Measurements from ENCODE around the gene FOXD2. TPM values are rescaled to one million over a fixed set of nuclear protein-coding genes. Genes with fewer than 3 reads are reported as not detected.
A peak's percentile ranks its signal among the peaks of the same experiment; 100 is the strongest.

The FOXD2 gene
- polyA plus RNA-seq, 2 of the 4 experiments (the other 2 are of a cell fraction), result 0.13 to 0.35 TPM

- TF ChIP-seq, protein P1, sequence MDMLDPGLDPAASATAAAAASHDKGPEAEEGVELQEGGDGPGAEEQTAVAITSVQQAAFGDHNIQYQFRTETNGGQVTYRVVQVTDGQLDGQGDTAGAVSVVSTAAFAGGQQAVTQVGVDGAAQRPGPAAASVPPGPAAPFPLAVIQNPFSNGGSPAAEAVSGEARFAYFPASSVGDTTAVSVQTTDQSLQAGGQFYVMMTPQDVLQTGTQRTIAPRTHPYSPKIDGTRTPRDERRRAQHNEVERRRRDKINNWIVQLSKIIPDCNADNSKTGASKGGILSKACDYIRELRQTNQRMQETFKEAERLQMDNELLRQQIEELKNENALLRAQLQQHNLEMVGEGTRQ (IDR thresholded peaks at IDR 0.05), result no peak
- TF ChIP-seq HDAC2 (IDR thresholded peaks at IDR 0.05) (no peak), NPAS2 (CRISPR knock-in tag; IDR thresholded peaks at IDR 0.05; ENCODE audit: borderline replicate concordance) (no peak), EHF (CRISPR knock-in tag; IDR thresholded peaks at IDR 0.05) (no peak), KDM1A (IDR thresholded peaks at IDR 0.05; ENCODE audit: low read depth) (no peak), RNF2 (IDR thresholded peaks at IDR 0.05; ENCODE audit: borderline replicate concordance, low read depth) (no peak), ZC3H11A (IDR thresholded peaks at IDR 0.05) (no peak), MYC (IDR thresholded peaks at IDR 0.05; ENCODE audit: borderline replicate concordance, low read length) (no peak), BHLHE40 (IDR thresholded peaks at IDR 0.05; ENCODE audit: low read depth, low read length) (no peak), ESRRA (IDR thresholded peaks at IDR 0.05; ENCODE audit: borderline replicate concordance, low read length) (no peak), HOXB13 (CRISPR knock-in tag; IDR thresholded peaks at IDR 0.05; ENCODE audit: low read depth) (no peak), MAZ (IDR thresholded peaks at IDR 0.05; ENCODE audit: borderline replicate concordance, low read depth, low read length) (no peak), POLR2A (IDR thresholded peaks at IDR 0.05; ENCODE audit: low read length) (no peak), HOXA7 (CRISPR knock-in tag; IDR thresholded peaks at IDR 0.05) (no peak), CTCF (IDR thresholded peaks at IDR 0.05) (no peak), CHD4 (IDR thresholded peaks at IDR 0.05; ENCODE audit: borderline replicate concordance) (no peak), PHF8 (IDR thresholded peaks at IDR 0.05; ENCODE audit: borderline replicate concordance, low read depth) (no peak), ZNF302 (CRISPR knock-in tag; IDR thresholded peaks at IDR 0.05) (no peak), EP300 (IDR thresholded peaks at IDR 0.05) (peak; percentile 21 to 41; a peak in 1 of 5 replicates), FOXS1 (CRISPR knock-in tag; IDR thresholded peaks at IDR 0.05) (no peak)
- TF ChIP-seq, protein P2, sequence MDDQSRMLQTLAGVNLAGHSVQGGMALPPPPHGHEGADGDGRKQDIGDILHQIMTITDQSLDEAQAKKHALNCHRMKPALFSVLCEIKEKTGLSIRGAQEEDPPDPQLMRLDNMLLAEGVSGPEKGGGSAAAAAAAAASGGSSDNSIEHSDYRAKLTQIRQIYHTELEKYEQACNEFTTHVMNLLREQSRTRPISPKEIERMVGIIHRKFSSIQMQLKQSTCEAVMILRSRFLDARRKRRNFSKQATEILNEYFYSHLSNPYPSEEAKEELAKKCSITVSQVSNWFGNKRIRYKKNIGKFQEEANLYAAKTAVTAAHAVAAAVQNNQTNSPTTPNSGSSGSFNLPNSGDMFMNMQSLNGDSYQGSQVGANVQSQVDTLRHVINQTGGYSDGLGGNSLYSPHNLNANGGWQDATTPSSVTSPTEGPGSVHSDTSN (IDR thresholded peaks at IDR 0.05), result 0 out of 2 replicates have a peak, but pooled peaks have one; percentile 23
- TF ChIP-seq, protein P3, sequence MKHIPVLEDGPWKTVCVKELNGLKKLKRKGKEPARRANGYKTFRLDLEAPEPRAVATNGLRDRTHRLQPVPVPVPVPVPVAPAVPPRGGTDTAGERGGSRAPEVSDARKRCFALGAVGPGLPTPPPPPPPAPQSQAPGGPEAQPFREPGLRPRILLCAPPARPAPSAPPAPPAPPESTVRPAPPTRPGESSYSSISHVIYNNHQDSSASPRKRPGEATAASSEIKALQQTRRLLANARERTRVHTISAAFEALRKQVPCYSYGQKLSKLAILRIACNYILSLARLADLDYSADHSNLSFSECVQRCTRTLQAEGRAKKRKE (CRISPR knock-in tag; IDR thresholded peaks at IDR 0.05; ENCODE audit: low read depth), result no peak
Observed at GRCh38 chr1:47478090-47478489, 40.2 kb downstream of the FOXD2 start (continued).

- FAIRE-seq (no peak), ATAC-seq (no peak), DNase-seq (ENCODE audit: low read depth in 1 of 2, low spot score in 1 of 2) (no peak)
- 75% methylated on average over 6 of the region's 6 CpGs for WGBS (ENCODE audit: missing lambda C conversion rate)
- H3K9me3 ChIP-seq, result no peaks in the 10 kb centered on the region
- ChIA-PET CTCF (interaction anchor here (0.6 to 1.2 kb wide), 2 partner anchors 73 to 286 kb away, joined by 3 read pairs; no protein-coding TSS in a partner anchor), POLR2A (no interaction called here)
- H3K4me2 ChIP-seq, result peak overlapping the region; percentile 7; the same call in 1 of the 3 replicates
- no peak overlapping the region for H3K4me3 ChIP-seq
- peak overlapping the region; percentile 77 to 79; a peak in 4 of 6 replicates for H3K27ac ChIP-seq
- peaks cover 53% of the 10 kb centered on the region for H3K4me1 ChIP-seq
- TF ChIP-seq, protein P4, sequence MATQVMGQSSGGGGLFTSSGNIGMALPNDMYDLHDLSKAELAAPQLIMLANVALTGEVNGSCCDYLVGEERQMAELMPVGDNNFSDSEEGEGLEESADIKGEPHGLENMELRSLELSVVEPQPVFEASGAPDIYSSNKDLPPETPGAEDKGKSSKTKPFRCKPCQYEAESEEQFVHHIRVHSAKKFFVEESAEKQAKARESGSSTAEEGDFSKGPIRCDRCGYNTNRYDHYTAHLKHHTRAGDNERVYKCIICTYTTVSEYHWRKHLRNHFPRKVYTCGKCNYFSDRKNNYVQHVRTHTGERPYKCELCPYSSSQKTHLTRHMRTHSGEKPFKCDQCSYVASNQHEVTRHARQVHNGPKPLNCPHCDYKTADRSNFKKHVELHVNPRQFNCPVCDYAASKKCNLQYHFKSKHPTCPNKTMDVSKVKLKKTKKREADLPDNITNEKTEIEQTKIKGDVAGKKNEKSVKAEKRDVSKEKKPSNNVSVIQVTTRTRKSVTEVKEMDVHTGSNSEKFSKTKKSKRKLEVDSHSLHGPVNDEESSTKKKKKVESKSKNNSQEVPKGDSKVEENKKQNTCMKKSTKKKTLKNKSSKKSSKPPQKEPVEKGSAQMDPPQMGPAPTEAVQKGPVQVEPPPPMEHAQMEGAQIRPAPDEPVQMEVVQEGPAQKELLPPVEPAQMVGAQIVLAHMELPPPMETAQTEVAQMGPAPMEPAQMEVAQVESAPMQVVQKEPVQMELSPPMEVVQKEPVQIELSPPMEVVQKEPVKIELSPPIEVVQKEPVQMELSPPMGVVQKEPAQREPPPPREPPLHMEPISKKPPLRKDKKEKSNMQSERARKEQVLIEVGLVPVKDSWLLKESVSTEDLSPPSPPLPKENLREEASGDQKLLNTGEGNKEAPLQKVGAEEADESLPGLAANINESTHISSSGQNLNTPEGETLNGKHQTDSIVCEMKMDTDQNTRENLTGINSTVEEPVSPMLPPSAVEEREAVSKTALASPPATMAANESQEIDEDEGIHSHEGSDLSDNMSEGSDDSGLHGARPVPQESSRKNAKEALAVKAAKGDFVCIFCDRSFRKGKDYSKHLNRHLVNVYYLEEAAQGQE (IDR thresholded peaks at IDR 0.05), result no peak
- TF ChIP-seq POLR2AphosphoS2 (conservative IDR thresholded peaks at IDR 0.05; ENCODE audit: low read length) (no peak), TP53 (CRISPR knock-in tag; IDR thresholded peaks at IDR 0.05) (no peak), RAD21 (conservative IDR thresholded peaks at IDR 0.05 in 1 of 2, IDR thresholded peaks at IDR 0.05 in 1 of 2) (no peak), HEYL (CRISPR knock-in tag; IDR thresholded peaks at IDR 0.05) (no peak), MYC (IDR thresholded peaks at IDR 0.05; ENCODE audit: borderline replicate concordance, low read length) (no peak), ESRRA (IDR thresholded peaks at IDR 0.05; ENCODE audit: borderline replicate concordance, low read length) (no peak), EHF (CRISPR knock-in tag; IDR thresholded peaks at IDR 0.05) (no peak), ZNF302 (CRISPR knock-in tag; IDR thresholded peaks at IDR 0.05) (no peak), FOSB (CRISPR knock-in tag; IDR thresholded peaks at IDR 0.05) (no peak), POLR2A (IDR thresholded peaks at IDR 0.05; ENCODE audit: low read length) (no peak), RFX5 (IDR thresholded peaks at IDR 0.05) (no peak)
- TF ChIP-seq, protein P2 (IDR thresholded peaks at IDR 0.05), result no peak
Observed at GRCh38 chr1:47479664-47480063, 41.8 kb downstream of the FOXD2 start.

All from A549 (cell line).